HL-60 (cell line): ENCODE measurements around the gene PI4KB.

ENCODE experiments used
- CTCF ChIP-seq: IDR thresholded peaks from one replicate; pipeline ENCODE4 v1.5.1; 2011; ENCODE audit warnings: low read length, control low read depth, inconsistent platforms; ENCODE audit not compliant: insufficient read depth
- POLR2AphosphoS5 ChIP-seq: IDR thresholded peaks from 2 replicates; pipeline ENCODE4 v1.6.1; 2012; ENCODE audit warnings: low read depth
- REST ChIP-seq: IDR thresholded peaks from 2 replicates; pipeline ENCODE4 v1.6.1; 2012; ENCODE audit warnings: low read depth; ENCODE audit not compliant: insufficient replicate concordance

GRCh38 chr1:151312411-151312810 lies 14.8 kb downstream of the PI4KB start:
- no peak for TF ChIP-seq POLR2AphosphoS5
- no peak for TF ChIP-seq CTCF
- TF ChIP-seq REST = no peak
